HG02938 (cell line): Measurements from ENCODE around the gene ZBTB42.
A peak's percentile ranks its signal among the peaks of the same experiment; 100 is the strongest.

Experiments used
- ATAC-seq: cut with Tn5 transposase; IDR thresholded peaks from one replicate; pipeline ENCODE4 v1.9.1; 2021; ENCODE audit warnings: mild to moderate bottlenecking, moderate library complexity; ENCODE audit not compliant: unreplicated experiment

The ZBTB42 gene

GRCh38 chr14:104800771-104801519, at the start of gene ZBTB42:
TSS of gene ZBTB42 (plus strand) at chr14:104801101. CDS start at chr14:104801198, 97 bp downstream.
- peak; percentile 23 for ATAC-seq

- no peak for ATAC-seq
Observed at GRCh38 chr14:104751539-104752422, 49.1 kb upstream of the ZBTB42 start.

- peak; percentile 77 for ATAC-seq
Observed at GRCh38 chr14:104752423-104752734, 48.5 kb upstream of the ZBTB42 start.

- peak; percentile 88 for ATAC-seq
Observed at GRCh38 chr14:104752735-104753527, 48.0 kb upstream of the ZBTB42 start, which contains the start of gene SIVA1. TSS of gene SIVA1 (plus strand) at chr14:104753147. CDS start at chr14:104753202, 55 bp downstream.

GRCh38 chr14:104753528-104754212, 47.2 kb upstream of the ZBTB42 start:
- no peak for ATAC-seq

GRCh38 chr14:104754213-104754851, 46.6 kb upstream of the ZBTB42 start:
- ATAC-seq, result no peak

- no peak for ATAC-seq
Observed at GRCh38 chr14:104755621-104756020, 45.3 kb upstream of the ZBTB42 start.

- ATAC-seq, result no peak
Observed at GRCh38 chr14:104756477-104757237, 44.2 kb upstream of the ZBTB42 start.

- ATAC-seq, result no peak
Observed at GRCh38 chr14:104757238-104757585, 43.7 kb upstream of the ZBTB42 start.

GRCh38 chr14:104757681-104758392, 43.1 kb upstream of the ZBTB42 start:
- no peak for ATAC-seq

- no peak for ATAC-seq
Observed at GRCh38 chr14:104758981-104759969, 41.6 kb upstream of the ZBTB42 start.

- ATAC-seq, result no peak
Observed at GRCh38 chr14:104765517-104765916, 35.4 kb upstream of the ZBTB42 start.

GRCh38 chr14:104766256-104766862, 34.5 kb upstream of the ZBTB42 start:
- no peak for ATAC-seq

- ATAC-seq, result no peak
Observed at GRCh38 chr14:104766863-104767633, 33.9 kb upstream of the ZBTB42 start.

GRCh38 chr14:104767634-104767918, 33.3 kb upstream of the ZBTB42 start:
- ATAC-seq, result no peak

- peak; percentile 75 for ATAC-seq
Observed at GRCh38 chr14:104768437-104769323, 32.2 kb upstream of the ZBTB42 start.
